Endothelial cell of umbilical vein (primary cell): ENCODE measurements around the gene RAPGEF3. TPM values are rescaled to one million over a fixed set of nuclear protein-coding genes. Genes with fewer than 3 reads are reported as not detected.

Source experiments
- BruUV-seq: library from RNA; stranded (reverse); fragments of 400-500 nt; replicated peaks from 2 replicates; lab custom pipeline; 2021; lab: Mats Ljungman, UMichigan
- CTCF ChIA-PET: fragments of 300-600, 350-600 bp; sonication (Branson Sonifier 250); formaldehyde crosslinking; loops from one replicate; lab custom pipeline; 2021; ENCODE audit warnings: antibody characterized with exemption, inconsistent platforms; lab: Charles Lee
- POLR2A ChIA-PET: fragments of 300-600, 350-600 bp; sonication (Branson Sonifier 250); formaldehyde crosslinking; loops from one replicate; lab custom pipeline; 2021; ENCODE audit warnings: antibody characterized with exemption, inconsistent platforms; lab: Charles Lee
- DNase-seq: peaks from one replicate; pipeline ENCODE4 v3.0.0-alpha.2; 2011; ENCODE audit warnings: low read depth, low spot score
- FAIRE-seq: peaks from 2 replicates; lab custom pipeline; 2011; peaks lifted over from hg19 to GRCh38; lab: Jason Lieb, UNC
- H2AFZ ChIP-seq: 2 replicates; pipeline ENCODE4 v1.6.0; 2012; ENCODE audit warnings: low read depth, low read length, control low read depth, inconsistent platforms
- H3K27ac ChIP-seq: 2 replicates; pipeline ENCODE4 v1.5.1; 2011; ENCODE audit warnings: low read depth, mild to moderate bottlenecking, control low read depth, low read length, moderate library complexity; ENCODE audit not compliant: insufficient read depth
- H3K27me3 ChIP-seq, 2 experiments: 2 replicates each; pipeline versions ENCODE4 v1.6.0 to v1.6.1; 2011; ENCODE audit warnings: low read length in 2 of 2, mixed read lengths in 1 of 2; ENCODE audit not compliant: control insufficient read depth in 2 of 2, insufficient read depth in 2 of 2
- H3K36me3 ChIP-seq, 2 experiments: 2 replicates in 1 of 2; 3 replicates in 1 of 2; pipeline ENCODE4 v1.5.1; 2011; ENCODE audit warnings: low read length in 2 of 2, mild to moderate bottlenecking in 1 of 2, moderate library complexity in 1 of 2; ENCODE audit not compliant: control insufficient read depth in 2 of 2, insufficient read depth in 2 of 2; ENCODE audit errors: extremely low read depth in 1 of 2
- H3K4me1 ChIP-seq: 3 replicates; pipeline ENCODE4 v1.5.1; 2011; ENCODE audit warnings: mild to moderate bottlenecking, low read length; ENCODE audit not compliant: control insufficient read depth, insufficient read depth; ENCODE audit errors: extremely low read depth
- H3K4me2 ChIP-seq: 2 replicates; pipeline ENCODE4 v1.6.1; 2011; ENCODE audit warnings: low read length, control low read depth, mixed read lengths; ENCODE audit not compliant: insufficient read depth
- H3K4me3 ChIP-seq, 3 experiments: fragments of 200-600 bp in 1 of 3; sonication (generic), shearing (Covaris generic) in 1 of 3; replicated peaks in 1 of 3; 2 replicates each; pipeline ENCODE4 v1.5.1; 2011 to 2016; ENCODE audit warnings: control low read depth in 3 of 3, low read length in 3 of 3, mild to moderate bottlenecking in 2 of 3, inconsistent platforms in 1 of 3, low read depth in 1 of 3, moderate library complexity in 1 of 3; ENCODE audit not compliant: insufficient read depth in 1 of 3
- H3K79me2 ChIP-seq: 2 replicates; pipeline ENCODE4 v1.6.0; 2012; ENCODE audit warnings: low read length, inconsistent platforms; ENCODE audit not compliant: control insufficient read depth, insufficient read depth
- H3K9ac ChIP-seq: replicated peaks from 2 replicates; pipeline ENCODE3; 2011; ENCODE audit warnings: low read length, control low read depth; ENCODE audit not compliant: insufficient read depth; ENCODE audit errors: extremely low read depth
- H3K9me1 ChIP-seq: replicated peaks from 3 replicates; pipeline ENCODE4 v1.6.0; 2011; ENCODE audit warnings: mild to moderate bottlenecking, low read length; ENCODE audit not compliant: control insufficient read depth, insufficient read depth; ENCODE audit errors: extremely low read depth
- H3K9me3 ChIP-seq: replicated peaks from 2 replicates; pipeline ENCODE4 v1.5.1; 2012; ENCODE audit warnings: low read length, inconsistent platforms; ENCODE audit not compliant: control insufficient read depth, insufficient read depth
- H4K20me1 ChIP-seq: replicated peaks from 2 replicates; pipeline ENCODE3; 2011; ENCODE audit warnings: mild to moderate bottlenecking, low read length; ENCODE audit not compliant: control insufficient read depth, insufficient read depth; ENCODE audit errors: extremely low read depth
- EZH2 ChIP-seq: IDR thresholded peaks from 2 replicates; pipeline ENCODE4 v1.6.1; 2012; ENCODE audit warnings: borderline replicate concordance, low read depth, mild to moderate bottlenecking, moderate library complexity, low read length, inconsistent platforms; ENCODE audit not compliant: severe bottlenecking
- FOS ChIP-seq: IDR thresholded peaks from 2 replicates; pipeline ENCODE4 v1.6.1; 2011; ENCODE audit warnings: mild to moderate bottlenecking, low read length, moderate library complexity, borderline replicate concordance; ENCODE audit not compliant: insufficient read depth
- GATA2 ChIP-seq: IDR thresholded peaks from 2 replicates; pipeline ENCODE4 v1.7.0; 2011; ENCODE audit warnings: low read depth, mild to moderate bottlenecking, moderate library complexity, mixed read lengths, low read length; ENCODE audit not compliant: insufficient read length, insufficient read depth
- JUN ChIP-seq: IDR thresholded peaks from 2 replicates; pipeline ENCODE4 v1.6.1; 2011; ENCODE audit warnings: borderline replicate concordance, low read depth; ENCODE audit not compliant: insufficient read length, insufficient read depth
- MYC ChIP-seq: IDR thresholded peaks from one replicate; pipeline ENCODE4 v1.6.1; 2011; ENCODE audit warnings: mild to moderate bottlenecking, low read depth, low read length
- POLR2A ChIP-seq: IDR thresholded peaks from 2 replicates; pipeline ENCODE4 v1.6.1; 2012; ENCODE audit warnings: low read depth, mild to moderate bottlenecking, control low read depth, low read length
- POLR2AphosphoS5 ChIP-seq: IDR thresholded peaks from 2 replicates; pipeline ENCODE4 v1.6.1; 2012; ENCODE audit warnings: low read depth, mild to moderate bottlenecking, control low read depth, low read length, moderate library complexity; ENCODE audit not compliant: insufficient read depth
- dilution Hi-C: fragments of 300-500 bp; cut with MboI; formaldehyde crosslinking; loops from one replicate; pipeline ENCODE4 v1.15.0; 2019; ENCODE audit warnings: low sequenced_read_pairs; ENCODE audit not compliant: extremely low pct_ligation_motif_present
- intact Hi-C: fragments of 100-400 bp; cut with micrococcal nuclease; formaldehyde crosslinking; loops from one replicate; pipeline ENCODE4 v1.10.0; 2022
- polyA plus RNA-seq, 4 experiments: library from polyadenylated mRNA; depleted of rRNA in 3 of 4; stranded (reverse) in 3 of 4; unstranded in 1 of 4; fragments of >200 nt; gene quantifications; 2 replicates each; pipeline versions ENCODE4 v1.2.1 to v1.2.3, GENCODE V29; 2011 to 2012; ENCODE audit warnings: missing spikeins in 1 of 4
- total RNA-seq: library from RNA; stranded (reverse); gene quantifications from 2 replicates; pipeline ENCODE4 v1.2.3, GENCODE V29; 2021
- TF ChIP-seq, protein P1 (sequence below): IDR thresholded peaks from 2 replicates; pipeline ENCODE4 v1.6.1; 2011; ENCODE audit not compliant: insufficient read depth, insufficient read length
- TF ChIP-seq, protein P2 (sequence below), 2 donors: IDR thresholded peaks; 1 replicate in 1 of 2; 2 replicates in 1 of 2; pipeline ENCODE4 v1.5.1; 2011; ENCODE audit warnings: low read length in 2 of 2, mild to moderate bottlenecking in 2 of 2, moderate library complexity in 2 of 2, control low read depth in 1 of 2, inconsistent platforms in 1 of 2, low read depth in 1 of 2; ENCODE audit not compliant: insufficient read depth in 1 of 2; ENCODE audit errors: extremely low read depth in 1 of 2

The RAPGEF3 gene
- total and polyA plus RNA-seq, 2 donors (not counting 3 experiments of a cell fraction or from before 2014, with no cell fraction given), result 34.5 to 55.1 TPM

DNA sequence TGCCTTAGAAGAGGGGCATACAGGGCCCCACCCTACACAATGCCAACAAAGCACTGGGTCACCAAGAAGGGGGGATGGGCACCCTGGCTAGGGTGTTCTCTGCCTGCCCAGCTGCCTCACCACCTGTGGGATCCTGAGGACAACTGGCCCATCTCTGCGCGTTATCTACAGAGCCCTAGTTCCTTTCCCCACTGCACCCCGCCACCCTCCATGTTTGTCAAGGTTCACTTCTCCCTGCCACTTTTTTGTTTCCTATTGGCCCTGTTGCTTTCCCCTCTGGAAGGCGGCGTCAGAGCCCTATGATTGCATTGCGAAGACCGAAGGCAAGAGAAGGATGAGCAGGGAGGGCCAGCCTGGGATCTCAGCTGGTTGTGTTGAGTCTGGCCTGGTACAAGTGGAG is 16.0 kb upstream of the RAPGEF3 start:
- POLR2A ChIA-PET, result no interaction called here
- H4K20me1 ChIP-seq, result no peaks in the 10 kb centered on the region
- H3K27ac ChIP-seq, result no peak overlapping the region
- CTCF ChIA-PET, result interaction anchor here (1.0 to 9.3 kb wide), 5 partner anchors 17 to 64 kb away, joined by 3 to 133 read pairs (median 40); partner anchors contain the start of gene RAPGEF3
- no TSS peak for BruUV-seq
- FAIRE-seq, result no peak
- H3K4me2 ChIP-seq, result no peak overlapping the region
- dilution Hi-C loops (no loop called here), intact Hi-C loops (no loop called here)
- no peaks in the 10 kb centered on the region for H3K79me2 ChIP-seq
- no peak overlapping the region for H3K4me3 ChIP-seq
- no peaks in the 10 kb centered on the region for H3K36me3 ChIP-seq
- TF ChIP-seq GATA2 (no peak), MYC (no peak), EZH2 (no peak), FOS (no peak), JUN (no peak), POLR2AphosphoS5 (no peak), POLR2A (no peak)
- TF ChIP-seq, protein P1, sequence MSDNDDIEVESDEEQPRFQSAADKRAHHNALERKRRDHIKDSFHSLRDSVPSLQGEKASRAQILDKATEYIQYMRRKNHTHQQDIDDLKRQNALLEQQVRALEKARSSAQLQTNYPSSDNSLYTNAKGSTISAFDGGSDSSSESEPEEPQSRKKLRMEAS, result no peak
- TF ChIP-seq, protein P2, sequence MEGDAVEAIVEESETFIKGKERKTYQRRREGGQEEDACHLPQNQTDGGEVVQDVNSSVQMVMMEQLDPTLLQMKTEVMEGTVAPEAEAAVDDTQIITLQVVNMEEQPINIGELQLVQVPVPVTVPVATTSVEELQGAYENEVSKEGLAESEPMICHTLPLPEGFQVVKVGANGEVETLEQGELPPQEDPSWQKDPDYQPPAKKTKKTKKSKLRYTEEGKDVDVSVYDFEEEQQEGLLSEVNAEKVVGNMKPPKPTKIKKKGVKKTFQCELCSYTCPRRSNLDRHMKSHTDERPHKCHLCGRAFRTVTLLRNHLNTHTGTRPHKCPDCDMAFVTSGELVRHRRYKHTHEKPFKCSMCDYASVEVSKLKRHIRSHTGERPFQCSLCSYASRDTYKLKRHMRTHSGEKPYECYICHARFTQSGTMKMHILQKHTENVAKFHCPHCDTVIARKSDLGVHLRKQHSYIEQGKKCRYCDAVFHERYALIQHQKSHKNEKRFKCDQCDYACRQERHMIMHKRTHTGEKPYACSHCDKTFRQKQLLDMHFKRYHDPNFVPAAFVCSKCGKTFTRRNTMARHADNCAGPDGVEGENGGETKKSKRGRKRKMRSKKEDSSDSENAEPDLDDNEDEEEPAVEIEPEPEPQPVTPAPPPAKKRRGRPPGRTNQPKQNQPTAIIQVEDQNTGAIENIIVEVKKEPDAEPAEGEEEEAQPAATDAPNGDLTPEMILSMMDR (IDR thresholded peaks at IDR 0.05; ENCODE audit: extremely low read depth in 1 of 2, insufficient read depth in 1 of 2, low read depth in 1 of 2, low read length in 2 of 2), result no peak
- no peak overlapping the region for H3K9ac ChIP-seq
- no peaks in the 10 kb centered on the region for H3K27me3 ChIP-seq
- no peaks in the 10 kb centered on the region for H3K9me1 ChIP-seq
- no peak overlapping the region for H2AFZ ChIP-seq
- peaks cover 31% of the 10 kb centered on the region for H3K4me1 ChIP-seq
- DNase-seq, result no peak
- H3K9me3 ChIP-seq, result no peaks in the 10 kb centered on the region
